Kidney (tissue), 14 donors: ENCODE results near the gene CNBP. TPM values are rescaled to one million over a fixed set of nuclear protein-coding genes. Genes with fewer than 3 reads are reported as not detected.
"Not testable (repeated sequence)": the region's sequence is repeated elsewhere in the genome, so short reads cannot be mapped to it uniquely, and the experiment has no call there.

ENCODE experiments used
- DNase-seq, 5 donors: peaks; one replicate each; pipeline ENCODE4 v3.0.0-alpha.2; 2013 to 2020
- FAIRE-seq: peaks from 2 replicates; lab custom pipeline; 2012; peaks lifted over from hg19 to GRCh38; lab: Jason Lieb, UNC
- H3K27ac ChIP-seq, 2 donors: one replicate each; pipeline ENCODE4 v1.7.0; 2013; ENCODE audit warnings: low read depth in 2 of 2, low read length in 2 of 2, inconsistent platforms in 1 of 2
- H3K27me3 ChIP-seq: one replicate; pipeline ENCODE4 v1.7.1; 2013; ENCODE audit warnings: low read length, inconsistent platforms; ENCODE audit not compliant: control insufficient read depth, insufficient read depth
- H3K36me3 ChIP-seq, 3 donors: one replicate each; pipeline versions ENCODE4 v1.7.0 to v1.7.1; 2013; ENCODE audit warnings: low read length in 3 of 3, control low read depth in 1 of 3, inconsistent platforms in 1 of 3; ENCODE audit not compliant: insufficient read depth in 3 of 3, control insufficient read depth in 2 of 3
- H3K4me1 ChIP-seq, 3 donors: one replicate each; pipeline versions ENCODE4 v1.7.0 to v1.7.1; 2013; ENCODE audit warnings: low read length in 3 of 3, inconsistent platforms in 1 of 3, low read depth in 1 of 3; ENCODE audit not compliant: control insufficient read depth in 2 of 3, insufficient read depth in 2 of 3
- H3K4me3 ChIP-seq, 3 donors: one replicate each; pipeline versions ENCODE4 v1.7.0 to v1.8.1; 2013; ENCODE audit warnings: low read length in 3 of 3, control low read depth in 1 of 3, inconsistent platforms in 1 of 3
- H3K9ac ChIP-seq, 3 donors: one replicate each; pipeline versions ENCODE4 v1.7.0 to v1.7.1; 2013; ENCODE audit warnings: low read length in 3 of 3, control low read depth in 1 of 3, inconsistent platforms in 1 of 3
- H3K9me3 ChIP-seq, 3 donors: one replicate each; pipeline versions ENCODE4 v1.7.0 to v1.7.1; 2013; ENCODE audit warnings: low read length in 3 of 3, control low read depth in 1 of 3, inconsistent platforms in 1 of 3; ENCODE audit not compliant: control insufficient read depth in 2 of 3, insufficient read depth in 1 of 3
- CTCF ChIP-seq: IDR thresholded peaks from 3 replicates; pipeline ENCODE4 v1.5.1; 2012; ENCODE audit warnings: mild to moderate bottlenecking, moderate library complexity, borderline replicate concordance; ENCODE audit not compliant: insufficient read depth; ENCODE audit errors: extremely low read depth
- intact Hi-C: fragments of 100-400 bp; cut with DNase I; formaldehyde crosslinking; loops from one replicate; pipeline ENCODE4 v1.11.1; 2022
- polyA plus RNA-seq: library from polyadenylated mRNA; stranded (reverse); fragments of 350-450 nt; fragmentation: Illumina TruSeq; extraction: RNeasy Lipid Tissue Mini Kit (QIAGEN cat#74804); gene quantifications from one replicate; pipeline ENCODE4 v1.2.3, GENCODE V29; 2014; ENCODE audit warnings: low read depth, low replicate concordance; ENCODE audit not compliant: insufficient read depth
- total RNA-seq: library from RNA; stranded (reverse); fragmentation: NEBNext Ultra II Directional; extraction: Animal tissue kit (Norgen Biotek cat#: 25700); gene quantifications from one replicate; pipeline ENCODE4 v1.2.1, GENCODE V29; 2021
- donor health status: control.
- donor health status: control.
- donor health status: control.
- donor health status: control.
- donor health status: control.
- donor health status: DM: yes; HTN: yes; CAD: no.
- donor health status: Normal renal cell carcinoma (clear cell type).

CNBP gene
- total and polyA plus RNA-seq, 2 donors from 2014 or later = 267 to 309 TPM

- DNase-seq (no peak), FAIRE-seq (no peak)
- no peaks in the 10 kb centered on the region for H3K9me3 ChIP-seq
- H3K4me1 ChIP-seq = peaks cover 0 to 5% (median 4%) of the 10 kb centered on the region in 3 donors
- H3K27ac ChIP-seq = no peak overlapping the region
- intact Hi-C loops = no loop called here
- H3K36me3 ChIP-seq = peaks cover 9 to 44% (median 31%) of the 10 kb centered on the region in 3 donors
- H3K4me3 ChIP-seq = no peak overlapping the region
- no peak overlapping the region for H3K9ac ChIP-seq
- no peaks in the 10 kb centered on the region for H3K27me3 ChIP-seq
- TF ChIP-seq CTCF = no peak
These were observed 16.9 kb downstream of the CNBP start for GRCh38 chr3:129166579-129167332.

DNA sequence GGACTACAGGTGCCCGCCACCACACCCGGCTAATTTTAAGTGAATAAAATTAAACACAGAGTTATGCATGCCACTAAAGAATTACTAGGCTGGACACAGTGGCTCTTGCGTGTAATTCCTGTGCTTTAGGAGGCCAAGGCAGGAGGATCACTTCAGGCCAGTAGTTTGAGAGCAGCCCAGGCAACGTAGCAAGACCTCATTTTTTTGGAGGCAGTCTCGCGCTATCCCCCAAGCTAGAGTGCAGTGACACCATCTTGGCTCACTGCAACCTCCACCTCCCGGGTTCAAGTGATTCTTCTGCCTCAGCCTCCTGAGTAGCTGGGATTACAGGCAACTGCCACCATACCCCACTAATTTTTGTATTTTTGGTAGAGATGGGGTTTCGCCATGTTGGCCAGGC lies 18.1 kb downstream of the CNBP start:
- H3K4me1 ChIP-seq, H3K27me3 ChIP-seq, H3K9ac ChIP-seq, DNase-seq, H3K9me3 ChIP-seq, intact Hi-C loops, H3K4me3 ChIP-seq, FAIRE-seq, H3K27ac ChIP-seq: not testable (repeated sequence)
- peaks cover 6 to 35% (median 22%) of the 10 kb centered on the region in 3 donors for H3K36me3 ChIP-seq

DNA sequence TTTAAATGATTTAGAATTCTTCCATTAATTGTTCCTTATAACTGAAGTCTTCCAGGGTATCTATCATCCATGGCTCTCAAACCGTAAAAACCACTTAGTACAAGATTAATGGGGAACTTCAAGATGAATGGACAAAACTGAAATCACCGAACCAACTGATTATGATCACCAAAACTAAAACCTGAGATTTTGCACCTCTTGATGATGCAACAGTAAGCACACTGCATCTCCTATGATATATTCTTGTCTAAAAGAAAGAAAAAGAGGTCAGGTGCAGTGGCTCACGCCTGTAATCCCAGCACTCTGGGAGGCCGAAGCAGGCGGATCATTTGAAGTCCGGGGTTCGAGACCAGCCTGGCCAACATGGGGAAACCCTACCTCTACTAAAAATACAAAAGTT lies 19.2 kb downstream of the CNBP start:
- H3K27me3 ChIP-seq = no peaks in the 10 kb centered on the region
- intact Hi-C loops = no loop called here
- H3K9ac ChIP-seq = no peak overlapping the region
- no peak for TF ChIP-seq CTCF
- no peak overlapping the region for H3K27ac ChIP-seq
- DNase-seq (no peak), FAIRE-seq (no peak)
- peaks cover 0 to 5% (median 4%) of the 10 kb centered on the region in 3 donors for H3K4me1 ChIP-seq
- H3K4me3 ChIP-seq = no peak overlapping the region
- H3K36me3 ChIP-seq = peaks cover 6 to 25% (median 16%) of the 10 kb centered on the region in 3 donors
- no peaks in the 10 kb centered on the region for H3K9me3 ChIP-seq

- H3K4me1 ChIP-seq = peaks cover 0 to 5% (median 4%) of the 10 kb centered on the region in 3 donors
These were observed 20.7 kb downstream of the CNBP start for GRCh38 chr3:129162729-129163579.

More at GRCh38 chr3:129162729-129163579, 20.7 kb downstream of the CNBP start:
- Histone ChIP-seq H3K4me3 (no peak overlapping the region), H3K9ac (no peak overlapping the region), H3K9me3 (no peaks in the 10 kb centered on the region), H3K27me3 (no peaks in the 10 kb centered on the region), H3K27ac (no peak overlapping the region), H3K36me3 (peaks cover 8 to 22% (median 12%) of the 10 kb centered on the region in 3 donors)
- FAIRE-seq (no peak), DNase-seq (no peak)
- intact Hi-C loops = no loop called here
- no peak for TF ChIP-seq CTCF
